ENCODE data around the gene CRY2. TPM values are rescaled to one million over a fixed set of nuclear protein-coding genes. Genes with fewer than 3 reads are reported as not detected.

Gene CRY2
- total RNA-seq, 1 donor from 2014 or later = 54.2 TPM

GRCh38 chr11:45843158-45843924, 3.9 kb upstream of the CRY2 start:
- peak; percentile 76 for ATAC-seq
- no peaks in the 10 kb centered on the region for H3K27me3 ChIP-seq
- H3K9me3 ChIP-seq = no peaks in the 10 kb centered on the region
- intact Hi-C loops (cut with DNase I) = no loop called here
- peaks cover 9% of the 10 kb centered on the region for H3K4me1 ChIP-seq
- peak overlapping the region; percentile 88 for H3K27ac ChIP-seq
- peak overlapping the region; percentile 14 for H3K4me3 ChIP-seq
- TF ChIP-seq CTCF (IDR thresholded peaks at IDR 0.05) = peak; percentile 96
- DNase-seq = peak; percentile 94
- no peaks in the 10 kb centered on the region for H3K36me3 ChIP-seq

GRCh38 chr11:45844822-45845578, 2.3 kb upstream of the CRY2 start:
- no peak overlapping the region for H3K4me3 ChIP-seq
- no peak for ATAC-seq
- no peaks in the 10 kb centered on the region for H3K9me3 ChIP-seq
- H3K4me1 ChIP-seq = peaks cover 25% of the 10 kb centered on the region
- intact Hi-C loops (cut with DNase I) = no loop called here
- no peak for DNase-seq
- H3K27me3 ChIP-seq = no peaks in the 10 kb centered on the region
- H3K27ac ChIP-seq = no peak overlapping the region
- TF ChIP-seq CTCF (IDR thresholded peaks at IDR 0.05) = no peak
- no peaks in the 10 kb centered on the region for H3K36me3 ChIP-seq

- H3K27me3 ChIP-seq = no peaks in the 10 kb centered on the region
- DNase-seq = no peak
- ATAC-seq = no peak
- peaks cover 36% of the 10 kb centered on the region for H3K4me1 ChIP-seq
- intact Hi-C loops (cut with DNase I) = no loop called here
- no peak overlapping the region for H3K4me3 ChIP-seq
- H3K9me3 ChIP-seq = no peaks in the 10 kb centered on the region
- no peaks in the 10 kb centered on the region for H3K36me3 ChIP-seq
- TF ChIP-seq CTCF (IDR thresholded peaks at IDR 0.05) = no peak
- peak overlapping the region; percentile 99 for H3K27ac ChIP-seq
These were observed 1.1 kb upstream of the CRY2 start for GRCh38 chr11:45846174-45846675.

- no peaks in the 10 kb centered on the region for H3K9me3 ChIP-seq
- intact Hi-C loops (cut with DNase I) = no loop called here
- no peaks in the 10 kb centered on the region for H3K36me3 ChIP-seq
- H3K4me3 ChIP-seq = peak overlapping the region; percentile 98
- peak; percentile 13 for TF ChIP-seq CTCF (IDR thresholded peaks at IDR 0.05)
- DNase-seq = peak; percentile 74
- peak; percentile 56 for ATAC-seq
- H3K4me1 ChIP-seq = peaks cover 53% of the 10 kb centered on the region
- H3K27me3 ChIP-seq = no peaks in the 10 kb centered on the region
- peak overlapping the region; percentile 99 for H3K27ac ChIP-seq
These were observed 639 bp downstream of the CRY2 start for GRCh38 chr11:45847911-45848316.

GRCh38 chr11:45848654-45849081, 1.4 kb downstream of the CRY2 start:
- ATAC-seq (peak; percentile 35), DNase-seq (no peak)
- peaks cover 58% of the 10 kb centered on the region for H3K4me1 ChIP-seq
- TF ChIP-seq CTCF (IDR thresholded peaks at IDR 0.05) = no peak
- no peaks in the 10 kb centered on the region for H3K9me3 ChIP-seq
- intact Hi-C loops (cut with DNase I) = no loop called here
- peaks cover 4% of the 10 kb centered on the region for H3K36me3 ChIP-seq
- no peaks in the 10 kb centered on the region for H3K27me3 ChIP-seq
- peak overlapping the region; percentile 98 for H3K4me3 ChIP-seq
- H3K27ac ChIP-seq = peak overlapping the region; percentile 99

All from upper lobe of right lung (tissue), 1 donor.